EH (cell line): ENCODE measurements around the gene ATL2.
"Not testable (repeated sequence)": the region's sequence is repeated elsewhere in the genome, so short reads cannot be mapped to it uniquely, and the experiment has no call there.

ENCODE experiments used
- DNase-seq: peaks from one replicate; pipeline ENCODE4 v3.0.0-alpha.2; 2015; ENCODE audit warnings: low read depth

Gene ATL2

GRCh38 chr2:38390947-38391346 is 13.9 kb upstream of the ATL2 start:
- DNase-seq, result no peak

- no peak for DNase-seq
These were observed 10.8 kb upstream of the ATL2 start for GRCh38 chr2:38387887-38388286.

- DNase-seq, result no peak
These were observed 9.7 kb upstream of the ATL2 start for GRCh38 chr2:38386821-38387220.

DNA sequence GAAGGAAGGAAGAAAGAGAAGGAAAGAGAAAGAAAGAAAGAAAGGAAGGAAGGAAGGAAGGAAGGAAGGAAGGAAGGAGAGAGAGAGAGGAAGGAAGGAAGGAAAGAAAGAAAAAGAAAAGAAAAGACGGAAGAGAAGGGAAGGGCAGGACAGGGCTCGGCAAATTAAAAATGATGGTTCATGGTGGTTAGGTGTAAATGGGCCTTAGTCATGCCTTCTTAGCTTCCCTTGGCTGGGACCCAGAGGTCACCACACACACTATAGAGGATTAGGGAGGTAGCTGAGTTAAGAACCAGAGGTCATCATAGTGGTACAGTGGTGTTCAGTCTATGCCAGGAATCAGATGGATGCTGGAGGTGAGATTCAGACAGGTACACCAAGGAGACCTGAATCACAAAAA is 9.3 kb upstream of the ATL2 start:
- DNase-seq, result no peak

DNA sequence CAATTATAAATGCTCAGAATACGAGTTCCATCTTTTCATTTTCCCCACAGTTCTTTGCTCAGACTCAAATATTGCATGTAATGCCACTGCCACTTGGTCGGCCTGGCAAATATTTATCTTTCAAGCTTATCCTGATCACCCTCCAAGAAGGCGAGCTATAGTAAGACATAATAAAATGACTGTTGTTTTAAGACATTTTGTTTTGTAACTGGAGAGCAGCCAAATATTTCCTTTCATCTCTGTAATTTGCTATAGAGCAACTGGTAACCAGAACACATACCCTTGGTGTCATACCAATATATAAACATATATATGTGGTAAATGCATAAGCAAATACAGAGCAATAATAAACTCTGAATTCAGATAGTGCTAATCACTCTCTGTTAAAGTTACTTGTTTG is 7.3 kb upstream of the ATL2 start:
- no peak for DNase-seq

DNA sequence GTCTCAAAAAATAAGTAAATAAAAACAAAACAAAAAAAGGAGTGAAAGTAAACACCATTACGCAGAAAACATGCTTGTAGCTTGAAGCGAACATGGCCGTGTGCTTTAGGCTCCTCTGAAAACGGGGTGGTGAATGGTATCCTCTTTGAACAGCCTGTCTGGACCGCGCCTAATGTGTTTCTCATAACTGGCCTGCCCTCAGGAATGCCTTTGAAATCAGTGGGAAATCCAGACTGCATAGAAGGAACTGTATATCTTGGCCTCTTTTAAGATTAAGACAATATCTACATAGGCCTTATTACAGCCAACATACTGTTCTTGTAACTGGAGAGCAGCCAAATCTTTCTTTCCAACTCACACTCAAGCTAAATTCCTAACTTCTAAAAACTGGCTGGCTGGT is 6.7 kb upstream of the ATL2 start:
- not testable (repeated sequence) for DNase-seq

- no peak for DNase-seq
These were observed 4.5 kb upstream of the ATL2 start for GRCh38 chr2:38381381-38382143.

DNA sequence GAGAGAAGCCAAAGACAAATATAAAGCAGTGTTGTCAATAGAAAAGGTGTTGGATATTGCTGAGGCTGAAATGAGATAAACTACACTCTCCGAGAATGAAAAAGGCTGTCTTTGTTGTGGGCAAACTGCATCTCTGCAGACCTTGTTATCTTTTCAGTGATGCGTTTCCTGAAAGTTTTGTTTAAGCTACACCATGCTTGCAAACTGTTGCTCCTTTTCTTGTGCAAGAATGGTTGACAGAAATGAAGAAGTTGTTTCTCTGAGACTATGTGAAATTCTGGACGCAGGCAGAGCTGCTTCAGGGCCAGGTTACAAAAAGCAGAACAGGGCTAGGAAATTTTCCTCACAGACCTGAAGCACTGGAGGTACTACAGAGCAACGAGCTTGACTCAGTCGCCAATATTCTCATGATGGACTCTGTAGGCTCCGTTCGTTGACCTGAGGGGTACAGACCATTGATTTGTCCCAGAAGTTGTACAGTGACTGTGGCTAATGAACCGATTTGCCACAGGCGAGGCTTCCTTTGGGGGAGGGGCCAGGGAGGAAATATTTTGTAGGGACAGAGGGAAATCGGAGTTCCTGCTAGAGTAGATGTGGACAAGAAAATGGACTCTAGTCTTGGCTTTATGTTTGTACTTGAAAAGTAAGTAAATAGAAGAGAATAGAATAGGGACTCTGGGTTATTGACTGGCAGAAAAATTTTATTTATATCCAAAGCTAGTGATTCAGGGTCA is 3.5 kb upstream of the ATL2 start:
- DNase-seq, result no peak

GRCh38 chr2:38376346-38377049 is 575 bp downstream of the ATL2 start:
- DNase-seq, result peak; percentile 72

GRCh38 chr2:38375696-38376345 is 1.3 kb downstream of the ATL2 start:
- peak; percentile 30 for DNase-seq

DNA sequence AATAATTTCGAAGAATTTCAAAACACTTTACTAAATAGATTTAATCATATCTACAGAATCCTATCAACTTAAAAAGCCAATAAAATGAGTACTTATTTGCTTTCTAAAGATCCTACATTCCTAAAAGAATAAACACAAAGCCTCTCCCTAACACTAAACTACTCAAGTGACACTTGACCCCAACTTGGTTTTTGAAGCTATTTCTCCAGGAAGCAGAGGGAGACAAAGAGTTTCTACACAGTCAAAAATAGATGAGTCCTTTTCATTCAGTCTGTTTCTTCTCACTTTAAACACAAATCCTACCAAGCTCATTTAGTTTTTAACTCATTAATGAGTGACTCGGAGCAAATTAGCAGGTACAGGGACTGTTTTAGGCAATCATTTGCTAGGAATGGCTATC is 2.1 kb downstream of the ATL2 start:
- no peak for DNase-seq

GRCh38 chr2:38371235-38371634 is 5.8 kb downstream of the ATL2 start:
- DNase-seq, result no peak

GRCh38 chr2:38370664-38371063 is 6.4 kb downstream of the ATL2 start:
- DNase-seq, result no peak

- no peak for DNase-seq
These were observed 14.8 kb downstream of the ATL2 start for GRCh38 chr2:38362232-38362631.

- DNase-seq, result no peak
These were observed 16.9 kb downstream of the ATL2 start for GRCh38 chr2:38360177-38360576.

GRCh38 chr2:38353402-38353801 is 23.7 kb downstream of the ATL2 start:
- DNase-seq, result no peak

GRCh38 chr2:38352336-38352735 is 24.7 kb downstream of the ATL2 start:
- DNase-seq, result no peak

- DNase-seq, result no peak
These were observed 31.6 kb downstream of the ATL2 start for GRCh38 chr2:38345323-38346038.

DNA sequence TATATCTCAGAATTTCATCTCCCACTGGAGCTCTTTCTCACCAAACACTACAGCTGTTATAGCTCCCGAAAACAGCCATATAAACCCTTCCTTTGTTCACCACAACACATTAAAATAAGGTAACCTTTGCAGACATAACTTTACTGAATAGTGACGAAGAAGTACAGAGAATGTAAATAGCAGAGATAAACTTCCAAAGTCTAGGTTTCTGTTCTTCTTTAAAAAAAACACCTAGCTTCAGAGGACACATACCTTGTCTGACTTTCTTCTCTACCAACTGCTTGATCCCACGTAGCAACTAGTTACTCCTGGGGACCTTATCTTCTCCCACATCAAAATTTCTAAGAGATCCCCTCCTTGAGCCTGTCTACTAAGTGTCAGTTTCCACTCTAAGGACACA is 32.3 kb downstream of the ATL2 start:
- DNase-seq, result no peak

DNA sequence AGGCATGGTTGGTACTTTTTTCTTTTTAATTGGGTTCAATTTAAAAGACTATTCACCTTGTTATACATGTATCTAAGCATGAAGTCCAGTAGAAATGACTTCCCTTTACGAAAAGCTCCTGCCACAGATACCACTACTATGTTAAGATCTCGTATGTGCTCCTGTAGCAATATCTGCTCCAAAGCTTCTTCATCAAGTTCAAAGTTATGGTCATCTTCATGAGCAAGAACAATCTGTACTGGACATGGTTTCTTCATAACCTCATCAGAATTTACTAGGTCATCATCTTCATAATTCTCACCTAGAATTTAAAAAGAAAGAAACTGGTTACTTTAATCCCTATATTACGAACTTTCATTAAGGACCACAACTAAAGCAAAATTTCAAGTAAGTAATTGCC is 33.9 kb downstream of the ATL2 start:
- no peak for DNase-seq

DNA sequence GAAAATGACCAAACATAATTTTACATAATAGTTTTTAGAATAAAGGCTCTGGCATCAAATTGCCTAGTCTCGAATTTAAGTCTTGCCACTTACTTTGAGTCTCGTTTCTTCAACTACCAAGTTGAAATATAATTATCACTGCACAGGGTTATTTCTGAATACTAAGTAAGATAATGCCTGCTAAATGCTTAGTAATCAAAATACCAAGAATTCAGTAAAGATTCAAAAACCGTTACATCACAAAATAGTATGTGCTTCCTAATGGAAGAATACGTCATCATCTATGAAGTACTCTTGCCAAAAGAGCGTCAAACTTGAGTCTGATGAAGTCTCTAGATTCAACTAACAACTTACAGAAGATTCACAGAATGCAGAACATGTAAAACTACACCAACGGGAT is 40.5 kb downstream of the ATL2 start:
- DNase-seq, result no peak

DNA sequence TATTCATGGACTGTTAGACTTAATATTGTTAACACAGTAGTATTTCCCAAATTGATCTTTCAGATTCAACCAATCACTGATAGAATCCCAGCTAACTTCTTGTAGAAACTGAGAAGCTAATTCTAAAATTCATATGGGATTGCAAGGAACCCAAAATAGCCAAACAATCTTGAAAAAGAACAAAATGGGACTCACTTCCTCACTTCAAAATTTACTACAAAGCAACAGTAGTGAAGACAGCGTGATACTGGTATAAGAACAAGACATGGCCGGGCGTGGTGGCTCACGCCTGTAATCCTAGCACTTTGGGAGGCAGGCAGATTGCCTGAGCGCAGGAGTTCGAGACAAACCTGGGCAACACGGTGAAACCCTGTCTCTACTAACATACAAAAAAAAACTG is 46.3 kb downstream of the ATL2 start:
- no peak for DNase-seq
